PFSK-1 (cell line): ENCODE data around the gene CEP89.

ENCODE experiments used
- FOXP2 ChIP-seq: optimal IDR thresholded peaks from 2 replicates; pipeline ENCODE3; 2011; ENCODE audit warnings: borderline replicate concordance, control low read depth, inconsistent platforms; ENCODE audit not compliant: insufficient read depth; ENCODE audit errors: extremely low read length, extremely low read depth
- POLR2AphosphoS5 ChIP-seq: IDR thresholded peaks from 2 replicates; pipeline ENCODE4 v1.6.1; 2012; ENCODE audit warnings: low read depth, mild to moderate bottlenecking, control low read depth, low read length, moderate library complexity
- REST ChIP-seq, 2 experiments: IDR thresholded peaks; 2 replicates each; pipeline versions ENCODE4 v1.6.1 to v1.8.0; 2011 to 2012; ENCODE audit warnings: low read depth in 2 of 2, low read length in 2 of 2, control low read depth in 1 of 2, inconsistent platforms in 1 of 2, mild to moderate bottlenecking in 1 of 2, moderate library complexity in 1 of 2; ENCODE audit not compliant: insufficient read depth in 1 of 2
- SIN3A ChIP-seq: IDR thresholded peaks from 2 replicates; pipeline ENCODE4 v1.6.1; 2012; ENCODE audit warnings: mild to moderate bottlenecking, low read length, moderate library complexity, borderline replicate concordance; ENCODE audit not compliant: insufficient read depth
- TAF1 ChIP-seq: IDR thresholded peaks from 2 replicates; pipeline ENCODE4 v1.6.1; 2012; ENCODE audit warnings: low read length, control low read depth, borderline replicate concordance; ENCODE audit not compliant: insufficient read depth

- TF ChIP-seq REST (IDR thresholded peaks at IDR 0.05; ENCODE audit: insufficient read depth in 1 of 2, low read depth in 2 of 2, low read length in 2 of 2) (no peak), POLR2AphosphoS5 (no peak), SIN3A (no peak), TAF1 (no peak), FOXP2 (no peak)
Observed at GRCh38 chr19:32930567-32930966, 41.2 kb downstream of the CEP89 start.
